Rectal smooth muscle tissue (tissue), 1 donor: Measurements from ENCODE around the gene ACACB.

Experiments used
- H3K27ac ChIP-seq: one replicate; pipeline ENCODE4 v1.7.0; 2013; ENCODE audit warnings: low read depth, low read length, inconsistent platforms
- H3K27me3 ChIP-seq: one replicate; pipeline ENCODE4 v1.7.0; 2013; ENCODE audit warnings: low read length; ENCODE audit not compliant: control insufficient read depth, insufficient read depth
- H3K36me3 ChIP-seq: one replicate; pipeline ENCODE4 v1.7.0; 2013; ENCODE audit warnings: low read length; ENCODE audit not compliant: control insufficient read depth, insufficient read depth
- H3K4me1 ChIP-seq: one replicate; pipeline ENCODE4 v1.7.0; 2013; ENCODE audit warnings: low read length; ENCODE audit not compliant: control insufficient read depth, insufficient read depth
- H3K4me3 ChIP-seq: one replicate; pipeline ENCODE4 v1.7.0; 2013; ENCODE audit warnings: low read length
- H3K9ac ChIP-seq: one replicate; pipeline ENCODE4 v1.7.0; 2013; ENCODE audit warnings: low read length

ACACB gene

DNA sequence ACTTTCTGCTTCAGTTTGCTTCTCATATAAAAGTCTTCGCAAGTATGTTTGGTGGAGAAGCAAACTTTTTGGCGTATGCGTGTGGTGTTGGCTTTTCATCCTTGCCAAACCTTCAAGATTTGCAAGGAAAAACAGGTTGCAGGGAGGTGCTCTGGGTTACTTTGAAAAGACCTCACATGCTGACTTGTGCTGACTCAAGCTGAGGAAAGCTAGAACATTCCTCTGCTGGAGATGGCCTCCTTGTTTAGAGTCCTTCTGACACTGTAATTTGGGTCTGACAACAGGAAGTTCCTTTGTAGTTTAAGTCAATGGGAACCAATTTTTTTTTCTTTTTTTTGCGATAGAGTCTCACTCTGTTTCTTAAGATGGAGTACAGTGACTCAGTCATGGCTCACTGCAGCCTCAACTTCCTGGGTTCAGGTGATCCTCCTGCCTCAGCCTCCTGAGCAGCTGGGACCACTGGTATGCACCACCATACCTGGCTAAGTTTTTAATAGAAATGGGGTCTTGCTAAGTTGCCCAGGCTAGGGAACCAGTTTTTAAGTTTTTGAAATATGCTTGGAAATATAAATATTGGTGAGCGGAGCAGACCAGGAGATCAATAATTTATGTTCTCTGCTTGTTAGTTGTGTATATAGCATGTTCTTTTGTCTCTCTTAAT, 2.6 kb upstream of the ACACB start:
- Histone ChIP-seq H3K4me3 (peak overlapping the region; percentile 41), H3K27ac (peak overlapping the region; percentile 81), H3K9ac (no peak overlapping the region), H3K27me3 (no peaks in the 10 kb centered on the region), H3K4me1 (peaks cover 42% of the 10 kb centered on the region), H3K36me3 (no peaks in the 10 kb centered on the region)

DNA sequence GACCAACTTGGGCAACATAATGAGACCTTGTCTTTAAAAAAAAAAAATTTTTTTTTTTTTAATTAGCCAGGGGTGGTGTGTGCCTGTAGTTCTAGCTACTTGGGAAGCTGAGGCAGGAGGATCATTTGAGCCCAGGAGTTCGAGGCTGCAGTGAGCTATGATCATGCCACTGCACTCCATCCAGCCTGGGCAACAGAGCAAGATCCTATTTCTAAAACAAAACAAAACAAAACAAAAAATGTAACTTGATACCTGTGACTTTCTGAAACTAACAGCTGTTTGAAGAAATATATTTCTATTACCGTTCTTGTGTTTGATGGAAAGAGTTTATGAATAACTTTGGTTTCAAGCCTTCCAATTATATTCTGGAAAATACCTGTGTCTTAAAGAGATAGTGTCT, 1.7 kb upstream of the ACACB start:
- H3K27ac ChIP-seq: peak overlapping the region; percentile 81
- peaks cover 42% of the 10 kb centered on the region for H3K4me1 ChIP-seq
- no peak overlapping the region for H3K4me3 ChIP-seq
- H3K27me3 ChIP-seq: no peaks in the 10 kb centered on the region
- H3K36me3 ChIP-seq: no peaks in the 10 kb centered on the region
- no peak overlapping the region for H3K9ac ChIP-seq

DNA sequence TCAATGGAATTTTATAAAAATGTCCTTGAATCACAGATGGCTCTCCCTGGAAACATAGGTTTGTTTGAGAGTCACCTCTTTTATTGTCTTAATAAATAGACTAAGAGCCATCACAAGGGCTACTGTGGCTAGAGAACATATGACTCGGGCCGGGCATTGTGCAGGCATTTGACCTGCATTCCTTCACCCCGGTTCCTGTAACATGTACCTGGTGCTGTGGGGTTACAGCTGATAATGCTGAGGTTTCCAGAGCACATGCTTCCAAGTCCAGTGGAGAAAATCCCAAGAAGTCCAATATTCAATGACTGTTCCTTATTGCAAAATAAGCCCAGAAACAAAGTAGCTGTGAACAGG, 1.0 kb upstream of the ACACB start:
- H3K27ac ChIP-seq: peak overlapping the region; percentile 81
- H3K36me3 ChIP-seq: no peaks in the 10 kb centered on the region
- H3K9ac ChIP-seq: no peak overlapping the region
- H3K4me3 ChIP-seq: peak overlapping the region; percentile 22
- no peaks in the 10 kb centered on the region for H3K27me3 ChIP-seq
- peaks cover 40% of the 10 kb centered on the region for H3K4me1 ChIP-seq

DNA sequence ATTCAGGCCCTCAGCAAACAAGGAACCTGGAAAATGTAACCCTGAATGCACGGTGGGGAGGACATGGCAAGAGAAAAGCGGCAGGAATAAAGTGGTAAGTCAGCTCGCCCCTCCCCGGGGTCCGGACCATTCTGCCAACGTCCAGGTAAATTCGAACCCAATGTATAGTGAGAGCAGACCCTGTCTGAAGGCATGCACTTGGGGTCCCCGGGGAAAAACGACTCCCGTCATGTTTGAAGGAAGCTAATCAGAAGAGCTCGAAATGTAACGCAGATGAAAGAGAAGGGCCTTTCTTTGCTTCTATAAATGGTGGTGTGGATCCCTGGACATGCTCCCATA, 193 bp downstream of the ACACB start:
- peaks cover 37% of the 10 kb centered on the region for H3K4me1 ChIP-seq
- H3K27ac ChIP-seq: peak overlapping the region; percentile 81
- no peak overlapping the region for H3K4me3 ChIP-seq

DNA sequence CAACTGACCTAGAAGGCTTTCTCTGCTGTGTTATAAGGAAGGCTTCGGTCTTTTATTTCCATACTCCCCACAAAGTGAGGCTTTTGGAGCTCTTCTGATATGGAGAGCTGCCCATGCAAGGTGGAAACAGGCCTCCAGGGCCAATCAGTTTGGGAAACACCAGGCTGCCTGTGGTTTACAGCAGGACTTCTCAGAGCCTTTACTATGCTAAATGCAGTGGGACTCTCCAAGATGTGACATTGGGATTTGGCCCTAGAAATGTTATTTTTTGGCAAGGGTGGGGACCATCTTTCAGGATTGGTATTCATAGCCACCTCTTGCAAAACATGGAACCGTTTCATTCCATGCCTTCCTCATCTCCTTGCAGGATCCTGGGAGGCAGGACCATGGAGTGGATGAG, 3.7 kb downstream of the ACACB start:
- Histone ChIP-seq H3K4me1 (peaks cover 20% of the 10 kb centered on the region), H3K4me3 (no peak overlapping the region), H3K9ac (no peak overlapping the region), H3K36me3 (no peaks in the 10 kb centered on the region), H3K27ac (no peak overlapping the region), H3K27me3 (no peaks in the 10 kb centered on the region)

More for the DNA sequence above, 193 bp downstream of the ACACB start:
- H3K36me3 ChIP-seq: no peaks in the 10 kb centered on the region
- H3K27me3 ChIP-seq: no peaks in the 10 kb centered on the region
- H3K9ac ChIP-seq: no peak overlapping the region

DNA sequence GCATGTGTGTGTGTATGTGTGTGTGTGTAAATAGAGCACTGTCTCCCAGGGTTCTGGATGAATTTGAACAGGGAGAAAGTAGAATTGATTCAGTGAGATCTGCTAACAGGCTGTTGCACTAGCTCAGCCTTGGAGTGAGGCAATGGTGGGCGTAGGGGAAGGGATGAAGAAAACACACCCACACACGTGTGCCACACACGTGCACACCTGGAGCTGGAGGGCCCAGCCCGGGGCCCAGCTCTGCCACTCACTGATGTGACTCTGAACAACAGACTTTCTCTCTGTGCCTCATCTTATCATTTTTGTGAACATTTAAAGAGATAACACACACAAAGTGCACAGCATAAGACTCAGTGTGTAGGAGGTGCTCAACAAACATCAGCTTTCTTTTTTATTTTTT, 4.2 kb downstream of the ACACB start:
- H3K4me3 ChIP-seq: no peak overlapping the region
- H3K4me1 ChIP-seq: peaks cover 17% of the 10 kb centered on the region

DNA sequence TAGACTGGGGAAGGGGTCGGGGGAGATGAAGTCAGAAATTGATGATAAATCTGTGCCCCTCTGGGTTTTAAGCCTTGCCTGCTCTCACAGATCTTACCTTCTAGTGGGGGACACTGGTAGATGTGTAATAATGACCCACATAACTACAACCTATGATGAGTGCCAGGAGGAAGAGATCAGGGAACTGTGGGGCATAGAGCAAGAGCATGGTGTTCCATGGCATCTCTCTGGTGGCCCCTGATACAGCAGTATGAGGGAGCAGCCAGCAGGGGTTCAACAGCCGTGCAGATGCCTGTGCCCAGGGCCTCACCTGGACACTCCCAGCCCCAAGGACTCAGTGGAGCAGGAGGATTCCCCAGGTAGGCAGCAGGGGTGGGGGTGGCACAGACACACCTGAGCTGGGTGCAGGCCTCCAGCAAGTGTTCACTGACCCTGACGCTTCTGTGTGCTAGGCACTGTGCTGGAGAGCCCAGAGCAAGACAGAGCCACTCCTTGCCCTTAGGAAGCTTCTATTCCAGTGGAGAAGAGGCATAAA, 5.0 kb downstream of the ACACB start:
- no peak overlapping the region for H3K9ac ChIP-seq
- H3K27ac ChIP-seq: no peak overlapping the region
- peaks cover 14% of the 10 kb centered on the region for H3K4me1 ChIP-seq
- no peaks in the 10 kb centered on the region for H3K36me3 ChIP-seq
- H3K27me3 ChIP-seq: no peaks in the 10 kb centered on the region
- H3K4me3 ChIP-seq: no peak overlapping the region

More for the DNA sequence above, 4.2 kb downstream of the ACACB start:
- Histone ChIP-seq H3K36me3 (no peaks in the 10 kb centered on the region), H3K27ac (no peak overlapping the region), H3K27me3 (no peaks in the 10 kb centered on the region), H3K9ac (no peak overlapping the region)

DNA sequence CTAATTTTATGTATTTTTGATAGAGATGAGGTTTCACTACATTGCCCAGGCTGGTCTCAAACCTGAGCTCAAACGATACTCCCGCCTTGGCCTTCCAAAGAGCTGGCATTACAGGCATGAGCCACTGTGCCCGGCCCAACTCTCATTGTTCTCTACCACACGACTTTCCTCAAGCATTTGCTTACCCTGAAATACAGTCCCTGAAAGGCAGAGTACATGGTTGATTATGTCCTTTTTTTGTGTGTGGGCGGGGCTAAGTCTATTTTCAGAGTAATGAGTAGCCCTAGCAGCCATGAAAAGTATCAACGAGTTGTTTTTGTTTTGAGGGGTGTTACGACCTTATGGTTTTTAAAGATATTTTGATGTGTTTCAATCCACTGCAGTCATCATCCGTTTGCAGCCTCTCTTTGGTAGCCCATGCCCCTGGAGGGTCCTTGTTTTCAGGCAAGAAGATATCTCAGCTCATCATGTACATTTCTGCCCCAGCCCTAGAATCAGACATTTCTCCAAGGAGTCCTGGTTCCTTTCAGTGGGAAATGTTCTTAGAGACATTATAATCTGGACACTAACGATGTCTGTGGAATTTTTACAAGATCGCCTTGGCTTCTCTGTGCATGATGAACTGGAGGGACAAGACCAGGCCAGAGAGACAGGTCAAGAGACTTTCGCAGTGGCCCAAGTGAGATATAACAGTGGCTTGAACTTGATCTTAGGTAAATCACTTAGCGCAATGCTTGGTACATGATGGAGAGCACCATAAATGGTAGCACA, 8.7 kb downstream of the ACACB start:
- H3K27ac ChIP-seq: peak overlapping the region; percentile 72
- peaks cover 8% of the 10 kb centered on the region for H3K4me1 ChIP-seq
- no peaks in the 10 kb centered on the region for H3K27me3 ChIP-seq
- no peaks in the 10 kb centered on the region for H3K36me3 ChIP-seq
- no peak overlapping the region for H3K9ac ChIP-seq
- H3K4me3 ChIP-seq: no peak overlapping the region

DNA sequence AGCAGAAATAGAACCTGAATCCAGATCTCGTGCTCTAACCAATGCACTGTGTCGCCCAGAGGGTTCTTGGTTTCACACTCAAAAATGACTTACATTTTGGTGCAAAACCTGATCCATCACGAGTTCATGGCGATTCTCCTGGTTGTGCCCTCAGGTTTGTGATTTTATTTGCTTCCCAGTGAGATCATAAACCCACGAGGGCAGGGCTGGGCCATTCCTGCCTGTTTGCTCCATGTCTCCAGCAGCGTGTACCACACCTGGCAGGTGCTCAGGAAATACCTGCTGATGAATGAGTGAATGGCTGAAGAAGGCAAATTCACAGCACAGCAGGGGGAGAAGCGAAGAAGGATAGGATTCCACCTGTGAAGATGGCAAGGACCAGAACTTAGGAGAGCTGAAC, 9.4 kb downstream of the ACACB start:
- H3K27me3 ChIP-seq: no peaks in the 10 kb centered on the region
- peaks cover 8% of the 10 kb centered on the region for H3K4me1 ChIP-seq
- H3K27ac ChIP-seq: peak overlapping the region; percentile 72
- no peaks in the 10 kb centered on the region for H3K36me3 ChIP-seq
- no peak overlapping the region for H3K4me3 ChIP-seq
- no peak overlapping the region for H3K9ac ChIP-seq

DNA sequence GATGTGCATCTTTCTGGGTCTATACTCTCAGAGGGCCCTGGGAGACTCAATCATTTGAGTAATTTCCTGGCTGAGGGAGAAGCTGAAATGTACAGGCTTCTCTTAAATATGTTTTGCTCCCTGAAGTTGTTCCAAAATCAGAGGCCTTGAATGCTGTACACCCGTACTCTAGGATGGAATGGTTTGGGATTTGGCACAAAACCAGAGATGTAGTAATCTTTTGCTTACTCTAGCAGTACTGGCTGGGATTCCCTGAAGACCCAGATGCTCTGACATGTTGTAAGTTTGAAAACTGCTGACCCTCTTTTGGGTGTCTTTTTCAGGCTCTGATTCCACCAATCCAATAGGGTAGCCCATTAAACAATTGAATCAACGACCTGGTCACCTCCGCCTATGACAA, 10.4 kb downstream of the ACACB start:
- H3K4me1 ChIP-seq: peaks cover 11% of the 10 kb centered on the region
- no peak overlapping the region for H3K4me3 ChIP-seq
- no peak overlapping the region for H3K9ac ChIP-seq
- no peaks in the 10 kb centered on the region for H3K36me3 ChIP-seq
- H3K27me3 ChIP-seq: no peaks in the 10 kb centered on the region
- no peak overlapping the region for H3K27ac ChIP-seq

DNA sequence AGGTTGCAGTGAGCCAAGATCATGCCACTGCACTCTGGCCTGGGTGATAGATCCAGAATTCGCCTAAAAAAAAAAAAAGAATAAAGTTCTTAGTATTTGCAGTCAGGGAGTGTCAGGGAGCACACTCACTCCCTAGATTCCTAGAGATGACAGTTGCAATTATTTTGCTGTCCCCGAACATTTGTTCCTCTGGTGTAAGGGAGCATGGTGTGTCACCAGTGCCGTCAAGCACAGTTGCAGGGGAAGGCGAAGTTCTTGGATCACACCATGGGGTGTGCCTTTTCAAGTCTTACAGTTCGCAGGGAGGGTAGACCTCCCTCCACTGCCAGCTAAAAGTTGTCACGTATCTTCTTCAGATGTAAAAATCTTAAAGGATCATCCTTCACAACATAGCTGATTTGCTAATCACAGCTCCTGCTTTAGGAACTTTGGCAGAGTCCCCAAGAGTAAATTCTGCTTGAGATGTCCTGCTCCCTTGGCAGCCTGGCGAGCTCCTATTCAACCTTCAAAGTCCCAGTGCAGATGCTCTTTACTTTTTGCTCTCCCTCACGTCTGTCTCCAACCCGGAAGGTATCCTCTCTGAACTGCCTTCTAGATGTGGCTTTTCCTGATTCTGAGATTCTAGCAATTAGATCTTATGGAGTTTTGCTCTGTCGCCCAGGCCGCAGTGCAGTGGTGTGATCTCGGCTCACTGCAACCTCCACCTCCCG, 11.3 kb downstream of the ACACB start:
- H3K9ac ChIP-seq: no peak overlapping the region
- H3K36me3 ChIP-seq: no peaks in the 10 kb centered on the region
- H3K27ac ChIP-seq: no peak overlapping the region
- H3K4me3 ChIP-seq: no peak overlapping the region
- no peaks in the 10 kb centered on the region for H3K27me3 ChIP-seq
- peaks cover 11% of the 10 kb centered on the region for H3K4me1 ChIP-seq

DNA sequence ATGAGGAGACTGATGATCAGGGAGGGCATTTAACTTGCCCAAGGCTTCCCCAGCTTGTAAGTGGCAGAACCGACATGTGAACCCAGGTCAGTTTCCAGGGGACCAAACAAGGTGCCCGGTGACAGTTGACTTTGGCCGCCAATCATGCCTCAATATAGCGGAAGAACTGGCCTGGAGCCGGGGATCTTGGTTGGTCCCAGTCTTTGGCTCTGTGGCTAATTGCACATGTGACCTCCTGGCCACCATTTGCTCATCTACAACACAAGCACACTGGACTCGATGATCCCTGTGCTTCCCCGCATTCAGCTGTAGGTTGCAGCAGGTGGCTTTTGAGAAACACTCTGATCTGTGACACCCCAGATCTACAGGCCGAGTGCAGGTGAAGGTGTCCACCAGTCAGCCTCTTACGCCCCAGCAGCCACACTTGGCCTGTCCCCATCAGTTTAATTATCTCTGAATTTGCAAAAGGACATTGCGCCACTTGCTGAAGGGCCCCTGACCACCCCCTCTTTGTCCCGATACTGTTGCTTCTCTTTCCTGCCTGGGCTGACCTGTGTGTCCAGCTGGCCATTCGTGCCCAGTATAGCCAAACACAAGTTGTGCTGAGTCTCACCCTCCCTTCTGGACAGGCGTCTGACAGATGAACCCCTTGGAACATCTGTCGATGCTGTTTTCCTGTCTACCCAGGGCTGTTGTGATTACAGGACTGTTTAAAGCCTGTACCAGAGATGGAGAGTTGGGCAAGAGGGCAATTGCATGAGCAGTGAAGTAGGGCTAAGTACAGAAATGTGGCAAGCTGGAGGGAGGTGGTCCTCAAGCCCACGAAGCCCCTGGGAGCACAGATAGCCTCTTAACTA, 14.1 kb downstream of the ACACB start:
- Histone ChIP-seq H3K4me3 (no peak overlapping the region), H3K27me3 (no peaks in the 10 kb centered on the region), H3K27ac (peak overlapping the region; percentile 67), H3K36me3 (no peaks in the 10 kb centered on the region), H3K9ac (no peak overlapping the region), H3K4me1 (peaks cover 13% of the 10 kb centered on the region)
